Measurements from ENCODE around the gene TMEM163.

TMEM163 gene

DNA sequence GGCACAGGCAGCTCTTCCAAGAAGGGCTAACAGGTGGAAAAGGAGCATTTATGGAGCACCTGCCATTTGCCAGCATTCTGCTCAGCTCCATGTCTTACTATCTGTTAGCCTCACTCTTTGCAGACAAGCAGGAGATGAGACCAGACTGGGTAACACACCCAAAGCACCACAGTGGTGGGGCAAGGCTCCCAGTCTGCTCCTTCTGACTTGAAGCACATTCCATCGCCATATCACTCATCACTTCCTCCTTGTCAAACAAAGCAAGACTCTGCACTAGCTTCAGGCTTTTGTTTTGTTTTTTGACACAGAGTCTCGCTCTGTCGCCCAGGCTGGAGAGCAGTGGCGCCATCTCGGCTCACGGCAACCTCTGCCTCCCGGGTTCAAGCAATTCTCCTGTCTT is 282.1 kb downstream of the TMEM163 start:
- Histone ChIP-seq H3K4me1 (ENCODE audit: control insufficient read depth in 2 of 2, insufficient read depth in 2 of 2, low read length in 2 of 2) (no peaks in the 10 kb centered on the region), H3K27ac (ENCODE audit: low read depth in 2 of 2, low read length in 2 of 2) (no peak overlapping the region), H3K27me3 (ENCODE audit: control insufficient read depth in 2 of 2, insufficient read depth in 2 of 2, low read length in 2 of 2) (no peaks in the 10 kb centered on the region), H3K4me3 (ENCODE audit: low read length in 2 of 2) (no peak overlapping the region), H3K36me3 (ENCODE audit: control insufficient read depth in 2 of 2, insufficient read depth in 2 of 2, low read length in 2 of 2) (peaks cover 24 to 35% of the 10 kb centered on the region in 2 donors), H3K9ac (ENCODE audit: low read depth in 1 of 2, low read length in 2 of 2) (no peak overlapping the region), H3K9me3 (ENCODE audit: control insufficient read depth in 2 of 2, low read length in 2 of 2) (no peaks in the 10 kb centered on the region)

DNA sequence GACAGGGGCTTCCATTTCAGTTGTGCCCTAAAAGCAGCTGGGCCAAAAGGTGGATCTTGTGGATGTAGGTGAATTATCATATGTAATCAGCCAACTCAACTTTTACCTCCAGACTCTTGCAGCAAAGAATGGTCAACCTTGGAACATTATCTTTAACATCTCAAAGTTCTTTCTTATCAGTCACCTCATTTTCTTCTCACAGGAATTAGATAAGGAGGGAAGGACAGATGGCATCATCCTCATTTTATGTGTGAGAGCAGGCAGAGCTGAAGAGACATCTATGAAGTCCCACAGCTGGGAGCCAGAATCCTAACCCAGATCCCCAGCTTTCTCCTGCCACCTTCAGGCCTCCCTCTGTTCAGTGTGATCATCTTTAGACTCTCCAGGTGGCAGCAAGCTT is 282.9 kb downstream of the TMEM163 start:
- Histone ChIP-seq H3K9ac (ENCODE audit: low read depth in 1 of 2, low read length in 2 of 2) (no peak overlapping the region), H3K4me1 (ENCODE audit: control insufficient read depth in 2 of 2, insufficient read depth in 2 of 2, low read length in 2 of 2) (no peaks in the 10 kb centered on the region)

GRCh38 chr2:134435505-134435904 is 283.3 kb downstream of the TMEM163 start:
- no peak overlapping the region for H3K9ac ChIP-seq (ENCODE audit: low read depth in 1 of 2, low read length in 2 of 2)
- H3K27ac ChIP-seq (ENCODE audit: low read depth in 2 of 2, low read length in 2 of 2): no peak overlapping the region
- no peak overlapping the region for H3K4me3 ChIP-seq (ENCODE audit: low read length in 2 of 2)
- H3K9me3 ChIP-seq (ENCODE audit: control insufficient read depth in 2 of 2, low read length in 2 of 2): no peaks in the 10 kb centered on the region
- no peaks in the 10 kb centered on the region for H3K27me3 ChIP-seq (ENCODE audit: control insufficient read depth in 2 of 2, insufficient read depth in 2 of 2, low read length in 2 of 2)
- H3K36me3 ChIP-seq (ENCODE audit: control insufficient read depth in 2 of 2, insufficient read depth in 2 of 2, low read length in 2 of 2): peaks cover 36 to 38% of the 10 kb centered on the region in 2 donors
- no peaks in the 10 kb centered on the region for H3K4me1 ChIP-seq (ENCODE audit: control insufficient read depth in 2 of 2, insufficient read depth in 2 of 2, low read length in 2 of 2)

More for the DNA sequence above, 282.9 kb downstream of the TMEM163 start:
- no peak overlapping the region for H3K27ac ChIP-seq (ENCODE audit: low read depth in 2 of 2, low read length in 2 of 2)
- peaks cover 32 to 36% of the 10 kb centered on the region in 2 donors for H3K36me3 ChIP-seq (ENCODE audit: control insufficient read depth in 2 of 2, insufficient read depth in 2 of 2, low read length in 2 of 2)
- no peak overlapping the region for H3K4me3 ChIP-seq (ENCODE audit: low read length in 2 of 2)
- H3K9me3 ChIP-seq (ENCODE audit: control insufficient read depth in 2 of 2, low read length in 2 of 2): no peaks in the 10 kb centered on the region
- H3K27me3 ChIP-seq (ENCODE audit: control insufficient read depth in 2 of 2, insufficient read depth in 2 of 2, low read length in 2 of 2): no peaks in the 10 kb centered on the region

GRCh38 chr2:134433979-134434378 is 284.8 kb downstream of the TMEM163 start:
- Histone ChIP-seq H3K9ac (ENCODE audit: low read depth in 1 of 2, low read length in 2 of 2) (no peak overlapping the region), H3K27me3 (ENCODE audit: control insufficient read depth in 2 of 2, insufficient read depth in 2 of 2, low read length in 2 of 2) (no peaks in the 10 kb centered on the region), H3K27ac (ENCODE audit: low read depth in 2 of 2, low read length in 2 of 2) (no peak overlapping the region), H3K9me3 (ENCODE audit: control insufficient read depth in 2 of 2, low read length in 2 of 2) (no peaks in the 10 kb centered on the region), H3K4me1 (ENCODE audit: control insufficient read depth in 2 of 2, insufficient read depth in 2 of 2, low read length in 2 of 2) (no peaks in the 10 kb centered on the region), H3K4me3 (ENCODE audit: low read length in 2 of 2) (no peak overlapping the region), H3K36me3 (ENCODE audit: control insufficient read depth in 2 of 2, insufficient read depth in 2 of 2, low read length in 2 of 2) (peaks cover 37 to 40% of the 10 kb centered on the region in 2 donors)

DNA sequence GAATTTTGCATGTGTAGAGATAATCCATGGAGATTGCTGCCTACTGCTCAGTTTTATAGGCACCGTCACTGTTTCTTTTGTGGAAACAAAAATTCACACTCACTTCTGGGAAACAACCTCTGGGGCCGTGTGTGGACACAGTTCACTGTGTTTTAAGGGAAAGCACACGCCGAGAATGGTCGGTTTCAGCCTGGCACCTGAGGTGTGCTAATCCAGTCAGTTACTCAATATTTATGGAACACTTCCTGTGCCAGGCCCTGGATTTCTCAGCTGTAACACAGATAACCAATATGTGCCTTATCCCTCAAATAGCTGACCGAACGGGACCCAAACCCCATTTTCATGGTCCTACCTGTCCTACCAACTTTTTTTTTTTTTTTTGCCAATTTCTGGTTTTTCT is 285.3 kb downstream of the TMEM163 start:
- no peaks in the 10 kb centered on the region for H3K9me3 ChIP-seq (ENCODE audit: control insufficient read depth in 2 of 2, low read length in 2 of 2)
- H3K4me3 ChIP-seq (ENCODE audit: low read length in 2 of 2): no peak overlapping the region
- H3K27ac ChIP-seq (ENCODE audit: low read depth in 2 of 2, low read length in 2 of 2): no peak overlapping the region
- no peaks in the 10 kb centered on the region for H3K27me3 ChIP-seq (ENCODE audit: control insufficient read depth in 2 of 2, insufficient read depth in 2 of 2, low read length in 2 of 2)
- no peak overlapping the region for H3K9ac ChIP-seq (ENCODE audit: low read depth in 1 of 2, low read length in 2 of 2)
- no peaks in the 10 kb centered on the region for H3K4me1 ChIP-seq (ENCODE audit: control insufficient read depth in 2 of 2, insufficient read depth in 2 of 2, low read length in 2 of 2)
- peaks cover 34 to 43% of the 10 kb centered on the region in 2 donors for H3K36me3 ChIP-seq (ENCODE audit: control insufficient read depth in 2 of 2, insufficient read depth in 2 of 2, low read length in 2 of 2)

DNA sequence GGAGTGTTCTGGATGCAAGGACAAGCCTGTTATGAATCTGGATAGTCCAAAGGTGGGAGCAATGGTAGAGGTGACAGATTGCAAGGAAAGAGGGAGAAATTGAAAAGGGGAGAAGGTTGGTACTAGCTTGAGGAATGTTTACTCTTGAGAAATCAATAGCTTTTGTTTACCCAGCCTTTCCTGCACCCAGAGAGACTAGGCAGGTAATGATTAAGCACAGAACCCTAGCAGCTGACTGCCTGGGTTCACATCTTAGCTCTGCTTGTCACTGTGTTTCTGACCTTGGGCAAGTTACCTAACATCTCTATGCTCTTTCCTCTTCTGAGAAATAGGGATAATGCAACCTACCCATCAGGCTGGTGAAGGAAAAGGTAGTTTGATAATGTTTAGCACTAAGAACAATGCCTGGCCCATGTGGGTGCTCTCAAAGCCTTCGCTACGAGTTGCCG is 286.3 kb downstream of the TMEM163 start:
- Histone ChIP-seq H3K27ac (ENCODE audit: low read depth in 2 of 2, low read length in 2 of 2) (no peak overlapping the region), H3K27me3 (ENCODE audit: control insufficient read depth in 2 of 2, insufficient read depth in 2 of 2, low read length in 2 of 2) (no peaks in the 10 kb centered on the region), H3K4me3 (ENCODE audit: low read length in 2 of 2) (no peak overlapping the region), H3K9me3 (ENCODE audit: control insufficient read depth in 2 of 2, low read length in 2 of 2) (no peaks in the 10 kb centered on the region), H3K9ac (ENCODE audit: low read depth in 1 of 2, low read length in 2 of 2) (no peak overlapping the region), H3K36me3 (ENCODE audit: control insufficient read depth in 2 of 2, insufficient read depth in 2 of 2, low read length in 2 of 2) (peaks cover 40 to 48% of the 10 kb centered on the region in 2 donors), H3K4me1 (ENCODE audit: control insufficient read depth in 2 of 2, insufficient read depth in 2 of 2, low read length in 2 of 2) (no peaks in the 10 kb centered on the region)

GRCh38 chr2:134431838-134432434 is 286.9 kb downstream of the TMEM163 start:
- no peak overlapping the region for H3K27ac ChIP-seq (ENCODE audit: low read depth in 2 of 2, low read length in 2 of 2)
- no peaks in the 10 kb centered on the region for H3K4me1 ChIP-seq (ENCODE audit: control insufficient read depth in 2 of 2, insufficient read depth in 2 of 2, low read length in 2 of 2)
- H3K9ac ChIP-seq (ENCODE audit: low read depth in 1 of 2, low read length in 2 of 2): no peak overlapping the region
- peaks cover 44 to 45% of the 10 kb centered on the region in 2 donors for H3K36me3 ChIP-seq (ENCODE audit: control insufficient read depth in 2 of 2, insufficient read depth in 2 of 2, low read length in 2 of 2)
- no peaks in the 10 kb centered on the region for H3K27me3 ChIP-seq (ENCODE audit: control insufficient read depth in 2 of 2, insufficient read depth in 2 of 2, low read length in 2 of 2)
- H3K4me3 ChIP-seq (ENCODE audit: low read length in 2 of 2): no peak overlapping the region
- no peaks in the 10 kb centered on the region for H3K9me3 ChIP-seq (ENCODE audit: control insufficient read depth in 2 of 2, low read length in 2 of 2)

DNA sequence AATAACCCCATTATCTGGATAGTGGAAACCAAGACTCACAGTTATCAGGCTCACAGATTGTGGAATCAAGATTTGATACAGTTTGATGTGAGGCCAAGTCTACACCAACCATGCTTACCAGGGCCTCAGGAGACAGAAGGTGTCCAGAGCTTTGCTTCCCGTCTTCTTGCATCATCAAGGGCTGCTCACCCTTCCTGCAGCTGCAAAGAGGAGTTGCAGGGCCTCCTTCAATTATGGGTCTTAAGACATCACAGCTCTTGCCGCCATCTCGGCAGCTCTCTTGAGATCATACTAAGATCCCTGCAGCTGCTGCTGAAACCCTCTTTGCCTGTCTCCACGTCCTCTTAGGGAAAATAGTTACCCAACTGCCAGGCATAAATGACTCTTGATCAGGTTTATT is 288.9 kb downstream of the TMEM163 start:
- Histone ChIP-seq H3K9ac (ENCODE audit: low read depth in 1 of 2, low read length in 2 of 2) (no peak overlapping the region), H3K9me3 (ENCODE audit: control insufficient read depth in 2 of 2, low read length in 2 of 2) (no peaks in the 10 kb centered on the region), H3K27me3 (ENCODE audit: control insufficient read depth in 2 of 2, insufficient read depth in 2 of 2, low read length in 2 of 2) (no peaks in the 10 kb centered on the region), H3K27ac (ENCODE audit: low read depth in 2 of 2, low read length in 2 of 2) (no peak overlapping the region), H3K4me3 (ENCODE audit: low read length in 2 of 2) (no peak overlapping the region), H3K36me3 (ENCODE audit: control insufficient read depth in 2 of 2, insufficient read depth in 2 of 2, low read length in 2 of 2) (peaks cover 40 to 44% of the 10 kb centered on the region in 2 donors), H3K4me1 (ENCODE audit: control insufficient read depth in 2 of 2, insufficient read depth in 2 of 2, low read length in 2 of 2) (no peaks in the 10 kb centered on the region)

DNA sequence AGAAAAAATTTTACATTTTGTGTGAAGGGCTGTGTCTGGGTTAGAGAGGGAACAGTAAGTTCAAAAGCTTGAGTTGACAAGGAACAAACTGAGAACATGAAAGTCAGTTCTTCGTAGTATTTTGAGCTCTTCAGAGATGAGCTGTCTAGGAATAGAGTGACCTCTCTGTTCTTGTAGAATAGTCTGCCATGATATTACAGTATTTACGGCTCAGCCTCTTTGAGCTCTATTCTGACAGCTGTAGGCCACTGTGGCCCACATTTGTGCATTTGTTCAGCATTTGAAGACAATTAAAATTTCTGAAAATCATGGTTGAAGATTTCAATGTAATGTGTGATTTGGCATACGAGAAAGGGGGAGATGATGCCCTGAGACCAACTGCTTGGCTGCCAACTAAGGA is 292.1 kb downstream of the TMEM163 start:
- Histone ChIP-seq H3K4me3 (ENCODE audit: low read length in 2 of 2) (no peak overlapping the region), H3K27ac (ENCODE audit: low read depth in 2 of 2, low read length in 2 of 2) (no peak overlapping the region), H3K9ac (ENCODE audit: low read depth in 1 of 2, low read length in 2 of 2) (no peak overlapping the region), H3K4me1 (ENCODE audit: control insufficient read depth in 2 of 2, insufficient read depth in 2 of 2, low read length in 2 of 2) (no peaks in the 10 kb centered on the region), H3K36me3 (ENCODE audit: control insufficient read depth in 2 of 2, insufficient read depth in 2 of 2, low read length in 2 of 2) (peaks cover 43 to 46% of the 10 kb centered on the region in 2 donors), H3K27me3 (ENCODE audit: control insufficient read depth in 2 of 2, insufficient read depth in 2 of 2, low read length in 2 of 2) (no peaks in the 10 kb centered on the region), H3K9me3 (ENCODE audit: control insufficient read depth in 2 of 2, low read length in 2 of 2) (no peaks in the 10 kb centered on the region)

DNA sequence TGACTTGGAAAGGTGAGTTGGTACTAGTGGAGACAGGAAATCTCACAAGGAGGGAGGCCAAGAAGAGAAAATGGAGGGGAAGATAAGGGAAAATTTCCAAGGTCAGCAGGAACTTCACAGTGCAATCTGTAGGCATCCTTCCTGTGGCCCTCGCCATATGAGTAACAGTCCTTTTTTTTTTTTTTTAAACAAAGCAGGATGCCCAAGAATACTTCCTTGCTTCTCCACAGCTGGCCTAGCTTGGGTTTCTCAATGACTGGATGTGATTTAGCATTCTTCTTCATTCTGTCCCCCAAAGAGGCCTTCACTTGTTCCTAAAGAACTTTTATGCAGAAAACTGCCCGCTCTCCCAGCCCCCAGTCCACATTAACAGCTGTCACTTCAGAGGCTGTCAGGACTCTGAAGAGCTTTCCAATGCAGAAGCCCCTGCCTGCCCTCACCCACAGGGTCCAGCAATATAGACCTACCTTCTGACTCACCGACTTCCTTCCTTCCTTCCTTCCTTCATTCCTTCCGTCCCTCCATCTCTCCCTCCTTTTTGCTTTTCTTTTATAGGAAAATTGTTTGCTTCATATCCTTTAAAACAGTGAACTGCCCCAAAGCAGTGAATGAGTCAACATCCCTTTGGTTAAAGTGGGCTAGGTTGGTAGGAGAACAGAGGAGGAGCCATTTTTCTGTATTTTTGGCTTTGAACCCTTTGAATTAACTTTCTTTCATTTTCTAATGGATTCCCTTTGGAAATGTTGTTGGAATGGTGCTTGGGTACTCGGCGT is 292.9 kb downstream of the TMEM163 start:
- Histone ChIP-seq H3K36me3 (ENCODE audit: control insufficient read depth in 2 of 2, insufficient read depth in 2 of 2, low read length in 2 of 2) (peaks cover 38% of the 10 kb centered on the region in 2 donors), H3K4me3 (ENCODE audit: low read length in 2 of 2) (no peak overlapping the region), H3K4me1 (ENCODE audit: control insufficient read depth in 2 of 2, insufficient read depth in 2 of 2, low read length in 2 of 2) (no peaks in the 10 kb centered on the region), H3K27me3 (ENCODE audit: control insufficient read depth in 2 of 2, insufficient read depth in 2 of 2, low read length in 2 of 2) (no peaks in the 10 kb centered on the region), H3K9me3 (ENCODE audit: control insufficient read depth in 2 of 2, low read length in 2 of 2) (no peaks in the 10 kb centered on the region), H3K9ac (ENCODE audit: low read depth in 1 of 2, low read length in 2 of 2) (no peak overlapping the region), H3K27ac (ENCODE audit: low read depth in 2 of 2, low read length in 2 of 2) (no peak overlapping the region)
